ENCODE measurements around the gene SMIM14. TPM values are rescaled to one million over a fixed set of nuclear protein-coding genes. Genes with fewer than 3 reads are reported as not detected.
A peak's percentile ranks its signal among the peaks of the same experiment; 100 is the strongest.
"Not testable (repeated sequence)": the region's sequence is repeated elsewhere in the genome, so short reads cannot be mapped to it uniquely, and the experiment has no call there.

The SMIM14 gene
- 1 to 10 TPM; 4.4 to 5.2 TPM for total RNA-seq

- DNase-seq: peak; percentile 89
- CTCF ChIA-PET: interaction anchor here (0.9 to 1.8 kb wide), 5 partner anchors 9 to 340 kb away, joined by 3 to 6 read pairs (median 4); partner anchors contain the start of gene UGDH
- Mint-ChIP-seq H3K4me1 (peaks cover 38% of the 10 kb centered on the region), H3K27me3 (peaks cover 2% of the 10 kb centered on the region), H3K9me3 (no peaks in the 10 kb centered on the region), H3K27ac (peak within 1 kb of the TSS; percentile 92), H3K4me3 (peak within 1 kb of the TSS; percentile 91), H3K36me3 (ENCODE audit: low read depth) (no peaks in the 10 kb centered on the region)
- POLR2A ChIA-PET: interaction anchor here (0.6 to 0.9 kb wide), 2 partner anchors 38 to 419 kb away, joined by 3 read pairs; no protein-coding TSS in a partner anchor
These were observed at the start of gene SMIM14 for GRCh38 chr4:39638354-39639239. Gene SMIM14 (minus strand): TSS chr4:39638865. CDS start chr4:39605145, 33,720 bp downstream.

GRCh38 chr4:39687014-39687413 lies 48.3 kb upstream of the SMIM14 start:
- POLR2A ChIA-PET: no interaction called here
- H3K4me3 Mint-ChIP-seq: no peak overlapping the region
- H3K4me1 Mint-ChIP-seq: peaks cover 4% of the 10 kb centered on the region
- H3K27ac Mint-ChIP-seq: no peak overlapping the region
- H3K27me3 Mint-ChIP-seq: no peaks in the 10 kb centered on the region
- no peaks in the 10 kb centered on the region for H3K36me3 Mint-ChIP-seq (ENCODE audit: low read depth)
- H3K9me3 Mint-ChIP-seq: no peaks in the 10 kb centered on the region
- CTCF ChIA-PET: no interaction called here
- DNase-seq: no peak

GRCh38 chr4:39685990-39686389 lies 47.3 kb upstream of the SMIM14 start:
- ChIA-PET CTCF (no interaction called here), POLR2A (no interaction called here)
- Mint-ChIP-seq H3K4me1 (peaks cover 4% of the 10 kb centered on the region), H3K4me3 (no peak overlapping the region), H3K27ac (no peak overlapping the region), H3K9me3 (no peaks in the 10 kb centered on the region), H3K36me3 (ENCODE audit: low read depth) (no peaks in the 10 kb centered on the region), H3K27me3 (no peaks in the 10 kb centered on the region)
- no peak for DNase-seq

GRCh38 chr4:39682138-39682537 lies 43.5 kb upstream of the SMIM14 start:
- ChIA-PET CTCF (no interaction called here), POLR2A (no interaction called here)
- Mint-ChIP-seq H3K36me3 (ENCODE audit: low read depth) (no peaks in the 10 kb centered on the region), H3K27me3 (peaks cover 14% of the 10 kb centered on the region), H3K27ac (no peak overlapping the region), H3K4me1 (peaks cover 3% of the 10 kb centered on the region), H3K9me3 (no peaks in the 10 kb centered on the region), H3K4me3 (no peak overlapping the region)
- DNase-seq: no peak

GRCh38 chr4:39681003-39681402 lies 42.3 kb upstream of the SMIM14 start:
- CTCF ChIA-PET: interaction anchor here (0.5 to 0.6 kb wide), 2 partner anchors 27 to 100 kb away, joined by 3 to 4 read pairs; no protein-coding TSS in a partner anchor
- H3K27ac Mint-ChIP-seq; H3K4me3 Mint-ChIP-seq; POLR2A ChIA-PET; DNase-seq; H3K36me3 Mint-ChIP-seq (ENCODE audit: low read depth); H3K9me3 Mint-ChIP-seq; H3K4me1 Mint-ChIP-seq: not testable (repeated sequence)
- peaks cover 14% of the 10 kb centered on the region for H3K27me3 Mint-ChIP-seq

GRCh38 chr4:39675681-39676080 lies 37.0 kb upstream of the SMIM14 start:
- H3K27me3 Mint-ChIP-seq: peaks cover 25% of the 10 kb centered on the region
- H3K4me1 Mint-ChIP-seq; H3K27ac Mint-ChIP-seq; POLR2A ChIA-PET; H3K36me3 Mint-ChIP-seq (ENCODE audit: low read depth); CTCF ChIA-PET; H3K4me3 Mint-ChIP-seq; H3K9me3 Mint-ChIP-seq; DNase-seq: not testable (repeated sequence)

- H3K36me3 Mint-ChIP-seq (ENCODE audit: low read depth); H3K27ac Mint-ChIP-seq; DNase-seq; H3K9me3 Mint-ChIP-seq; H3K4me3 Mint-ChIP-seq; POLR2A ChIA-PET; H3K4me1 Mint-ChIP-seq; CTCF ChIA-PET: not testable (repeated sequence)
- peaks cover 15% of the 10 kb centered on the region for H3K27me3 Mint-ChIP-seq
These were observed 31.6 kb upstream of the SMIM14 start for GRCh38 chr4:39670296-39670695.

- no peaks in the 10 kb centered on the region for H3K36me3 Mint-ChIP-seq (ENCODE audit: low read depth)
- peaks cover 15% of the 10 kb centered on the region for H3K27me3 Mint-ChIP-seq
- POLR2A ChIA-PET: no interaction called here
- CTCF ChIA-PET: interaction anchor here (0.6 kb wide), 3 partner anchors 49 to 324 kb away, joined by 3 to 4 read pairs (median 4); no protein-coding TSS in a partner anchor
- H3K4me1 Mint-ChIP-seq: no peaks in the 10 kb centered on the region
- H3K27ac Mint-ChIP-seq: no peak overlapping the region
- no peaks in the 10 kb centered on the region for H3K9me3 Mint-ChIP-seq
- no peak overlapping the region for H3K4me3 Mint-ChIP-seq
- DNase-seq: no peak
These were observed 30.2 kb upstream of the SMIM14 start for GRCh38 chr4:39668887-39669286.

- DNase-seq: no peak
- Mint-ChIP-seq H3K27ac (no peak overlapping the region), H3K4me3 (no peak overlapping the region), H3K27me3 (peaks cover 8% of the 10 kb centered on the region), H3K36me3 (ENCODE audit: low read depth) (no peaks in the 10 kb centered on the region), H3K9me3 (no peaks in the 10 kb centered on the region), H3K4me1 (no peaks in the 10 kb centered on the region)
- CTCF ChIA-PET: interaction anchor here (0.6 to 0.9 kb wide), 2 partner anchors 10 to 53 kb away, joined by 3 read pairs; no protein-coding TSS in a partner anchor
- POLR2A ChIA-PET: no interaction called here
These were observed 29.0 kb upstream of the SMIM14 start for GRCh38 chr4:39667706-39668105.

- H3K27ac Mint-ChIP-seq: no peak overlapping the region
- H3K4me1 Mint-ChIP-seq: no peaks in the 10 kb centered on the region
- no peaks in the 10 kb centered on the region for H3K27me3 Mint-ChIP-seq
- no peak for DNase-seq
- H3K36me3 Mint-ChIP-seq (ENCODE audit: low read depth): no peaks in the 10 kb centered on the region
- ChIA-PET POLR2A (no interaction called here), CTCF (interaction anchor here (0.9 kb wide), 1 partner anchor 8 kb away, joined by 3 read pairs; no protein-coding TSS in a partner anchor)
- H3K9me3 Mint-ChIP-seq: no peaks in the 10 kb centered on the region
- H3K4me3 Mint-ChIP-seq: no peak overlapping the region
These were observed 26.4 kb upstream of the SMIM14 start for GRCh38 chr4:39664828-39665731.

- CTCF ChIA-PET: interaction anchor here (0.6 to 1.4 kb wide), 6 partner anchors 9 to 461 kb away, joined by 3 to 5 read pairs (median 3); no protein-coding TSS in a partner anchor
- H3K27me3 Mint-ChIP-seq: no peaks in the 10 kb centered on the region
These were observed 24.0 kb upstream of the SMIM14 start for GRCh38 chr4:39662683-39663082.

GRCh38 chr4:39660757-39661156 lies 22.1 kb upstream of the SMIM14 start:
- DNase-seq: no peak
- POLR2A ChIA-PET: no interaction called here
- no peak overlapping the region for H3K4me3 Mint-ChIP-seq
- H3K27me3 Mint-ChIP-seq: no peaks in the 10 kb centered on the region
- H3K9me3 Mint-ChIP-seq: no peaks in the 10 kb centered on the region
- H3K27ac Mint-ChIP-seq: no peak overlapping the region
- no peaks in the 10 kb centered on the region for H3K36me3 Mint-ChIP-seq (ENCODE audit: low read depth)
- CTCF ChIA-PET: interaction anchor here (0.6 kb wide), 1 partner anchor 16 kb away, joined by 3 read pairs; no protein-coding TSS in a partner anchor
- H3K4me1 Mint-ChIP-seq: peaks cover 9% of the 10 kb centered on the region

More at GRCh38 chr4:39662683-39663082, 24.0 kb upstream of the SMIM14 start:
- Mint-ChIP-seq H3K4me1 (no peaks in the 10 kb centered on the region), H3K9me3 (no peaks in the 10 kb centered on the region), H3K4me3 (no peak overlapping the region), H3K27ac (no peak overlapping the region), H3K36me3 (ENCODE audit: low read depth) (no peaks in the 10 kb centered on the region)
- no peak for DNase-seq
- POLR2A ChIA-PET: no interaction called here

- H3K9me3 Mint-ChIP-seq: no peaks in the 10 kb centered on the region
- ChIA-PET POLR2A (no interaction called here), CTCF (no interaction called here)
- no peak for DNase-seq
- H3K27ac Mint-ChIP-seq: no peak overlapping the region
- no peak overlapping the region for H3K4me3 Mint-ChIP-seq
- H3K4me1 Mint-ChIP-seq: peaks cover 9% of the 10 kb centered on the region
- H3K27me3 Mint-ChIP-seq: no peaks in the 10 kb centered on the region
- H3K36me3 Mint-ChIP-seq (ENCODE audit: low read depth): no peaks in the 10 kb centered on the region
These were observed 21.4 kb upstream of the SMIM14 start for GRCh38 chr4:39660045-39660444.
